ENCODE results near the gene PDE7B.

- no peak for TF ChIP-seq CTCF (IDR thresholded peaks at IDR 0.05)
- TF ChIP-seq POLR2A (IDR thresholded peaks at IDR 0.05): no peak
These were observed 217.6 kb downstream of the PDE7B start for GRCh38 chr6:136069119-136069518.

Data from uterus (tissue), 2 donors.